ENCODE measurements around the gene CHKB. TPM values are rescaled to one million over a fixed set of nuclear protein-coding genes. Genes with fewer than 3 reads are reported as not detected.

CHKB gene
- total and polyA plus RNA-seq, 2 of the 8 experiments (the other 6 are each of a cell fraction or from before 2014, with no cell fraction given), result 27.9 to 42.2 TPM

DNA sequence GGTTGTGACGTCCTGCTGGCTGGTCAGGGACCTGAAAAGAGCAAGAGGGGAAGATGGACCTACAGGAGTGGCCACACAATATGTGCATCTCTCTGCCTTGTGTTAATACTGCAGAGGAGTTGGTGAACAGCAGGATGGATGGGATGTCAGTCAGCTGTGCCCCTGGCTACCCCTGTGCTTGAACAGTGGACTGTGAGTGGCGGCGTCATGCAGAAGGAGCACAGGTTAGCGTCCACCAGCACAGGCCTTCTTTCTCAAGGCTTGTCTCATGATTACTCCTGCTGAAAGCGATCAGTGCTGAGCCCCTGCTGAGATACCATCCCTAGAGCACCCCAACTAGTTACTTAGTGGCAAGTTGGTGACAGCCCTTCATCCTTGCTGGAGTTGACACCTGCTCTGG lies 3.8 kb upstream of the CHKB start (continued):
- TF ChIP-seq NANOG (IDR thresholded peaks at IDR 0.05; ENCODE audit: insufficient read depth, low read depth, low read length, poor library complexity, severe bottlenecking) (no peak), GTF2F1 (IDR thresholded peaks at IDR 0.05; ENCODE audit: borderline replicate concordance, low read depth, low read length) (no peak), TEAD4 (IDR thresholded peaks at IDR 0.05; ENCODE audit: low read depth, low read length) (no peak), CHD2 (IDR thresholded peaks at IDR 0.05; ENCODE audit: low read length) (no peak)
